Right lung (tissue), 10 donors: ENCODE data around the gene CIB2. TPM values are rescaled to one million over a fixed set of nuclear protein-coding genes. Genes with fewer than 3 reads are reported as not detected.
"Not testable (repeated sequence)": the region's sequence is repeated elsewhere in the genome, so short reads cannot be mapped to it uniquely, and the experiment has no call there.

Experiments
- DNase-seq, 2 donors: peaks; one replicate each; pipeline ENCODE4 v3.0.0-alpha.2; 2013
- long read RNA-seq, 8 donors: transcript quantifications; one replicate each; lab custom pipeline, GENCODE V29; 2026
- polyA plus RNA-seq, 5 donors: library from polyadenylated mRNA; unstranded; fragments of 120-200 nt; gene quantifications; one replicate each; pipeline versions ENCODE4 v1.2.1 to v1.2.3, GENCODE V29; 2013; ENCODE audit warnings: inconsistent platforms in 1 of 5, low replicate concordance in 1 of 5; ENCODE audit not compliant: insufficient read length in 5 of 5, insufficient read depth in 1 of 5

The CIB2 gene
- polyA plus RNA-seq: 10 to 100 TPM; 21.3 to 32.5 (median 29.1) TPM
- long read RNA-seq, donor 1, transcript CIB2-201 (6 exons, 1,598 nt): major isoform, 11 of 12 reads
- long read RNA-seq, donor 1, partial matches to known transcripts: 0 of 12 reads
- long read RNA-seq, donor 1, other reads (novel, unspliced or antisense): 0 of 12 reads
- long read RNA-seq, donor 2, transcript CIB2-201 (6 exons, 1,598 nt): major isoform, 7 of 8 reads
- long read RNA-seq, donor 2, partial matches to known transcripts: 0 of 8 reads
- long read RNA-seq, donor 2, other reads (novel, unspliced or antisense): 0 of 8 reads
- long read RNA-seq, donor 3, transcript CIB2-201 (6 exons, 1,598 nt): major isoform, 7 of 8 reads
- long read RNA-seq, donor 3, partial matches to known transcripts: 0 of 8 reads
- long read RNA-seq, donor 3, other reads (novel, unspliced or antisense): 0 of 8 reads
- long read RNA-seq, donor 4, transcript CIB2-201 (6 exons, 1,598 nt): major isoform, 6 of 6 reads
- long read RNA-seq, donor 4, partial matches to known transcripts: 0 of 6 reads
- long read RNA-seq, donor 4, other reads (novel, unspliced or antisense): 0 of 6 reads
- long read RNA-seq, donor 5, partial matches to known transcripts: 0 of 4 reads
- long read RNA-seq, donor 5, other reads (novel, unspliced or antisense): 0 of 4 reads
- long read RNA-seq, donor 6, transcript CIB2-201 (6 exons, 1,598 nt): major isoform, 19 of 24 reads
- long read RNA-seq, donor 6, partial matches to known transcripts: 5 of 24 reads
- long read RNA-seq, donor 6, other reads (novel, unspliced or antisense): 0 of 24 reads
- long read RNA-seq, donor 7, partial matches to known transcripts: 0 of 4 reads
- long read RNA-seq, donor 7, other reads (novel, unspliced or antisense): 0 of 4 reads
- long read RNA-seq, donor 8, partial matches to known transcripts: 0 of 6 reads
- long read RNA-seq, donor 8, other reads (novel, unspliced or antisense): 0 of 6 reads

DNA sequence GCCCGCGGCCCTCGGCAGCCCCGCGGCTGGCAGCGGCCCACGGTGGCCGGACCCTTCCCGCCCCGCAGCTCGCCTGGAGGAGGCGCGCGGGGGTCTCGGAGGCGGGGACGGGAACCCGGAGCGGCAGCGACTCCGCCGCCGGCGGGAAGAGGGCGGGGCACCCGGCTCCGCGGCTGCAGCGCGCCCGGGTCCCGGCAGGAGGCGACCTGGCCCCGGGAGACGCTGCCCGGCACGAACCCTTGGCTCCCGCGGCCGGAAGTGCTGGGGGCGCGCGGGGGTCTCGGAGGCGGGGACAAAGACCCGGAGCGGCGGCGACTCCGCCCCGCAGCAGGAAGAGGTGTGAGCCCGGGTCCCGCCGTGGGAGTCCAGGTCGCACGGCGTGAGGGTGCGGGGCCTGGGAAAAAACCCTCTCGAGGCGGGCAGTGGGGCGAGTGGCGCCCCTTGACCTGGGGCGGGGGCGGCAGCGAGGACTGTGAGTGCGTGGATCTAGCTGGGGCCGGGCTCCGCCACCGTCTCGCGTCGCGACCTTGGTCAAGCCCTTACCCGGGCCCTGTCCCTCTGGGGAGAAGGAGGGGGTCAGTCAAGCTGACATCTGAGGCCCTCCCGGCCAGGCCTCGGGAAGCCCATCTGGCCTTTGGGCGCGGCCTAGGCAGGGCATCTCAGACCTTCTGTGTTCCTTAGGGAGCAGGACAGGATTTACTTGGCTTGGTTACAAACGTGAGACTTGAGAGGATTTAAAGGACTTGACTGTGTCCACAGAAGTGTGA, at the start of gene CIB2:
TSS of gene CIB2 (minus strand) at position 151 of the 767 bp plus-strand sequence. CDS start 230 bp downstream, outside the sequence.
- DNase-seq: peak; percentile 86 to 87

DNA sequence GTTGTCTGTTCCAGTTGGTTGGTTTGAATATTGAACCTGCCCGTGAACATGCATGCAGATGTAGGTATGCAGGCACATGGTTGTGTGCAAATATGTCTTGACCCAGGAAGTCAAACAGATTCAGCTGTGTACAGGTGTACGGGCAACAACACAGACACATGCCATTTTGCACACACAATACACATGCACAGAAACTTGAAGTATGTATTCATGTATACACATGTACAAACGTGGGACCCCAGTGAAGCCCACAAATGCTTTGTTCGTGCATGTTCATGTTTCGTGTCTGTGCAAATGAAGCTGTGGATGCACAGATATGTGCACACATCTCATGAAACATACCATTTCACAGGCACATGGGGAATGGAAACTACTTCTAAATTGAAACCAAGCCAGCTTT, 48.7 kb upstream of the CIB2 start:
- no peak for DNase-seq

DNA sequence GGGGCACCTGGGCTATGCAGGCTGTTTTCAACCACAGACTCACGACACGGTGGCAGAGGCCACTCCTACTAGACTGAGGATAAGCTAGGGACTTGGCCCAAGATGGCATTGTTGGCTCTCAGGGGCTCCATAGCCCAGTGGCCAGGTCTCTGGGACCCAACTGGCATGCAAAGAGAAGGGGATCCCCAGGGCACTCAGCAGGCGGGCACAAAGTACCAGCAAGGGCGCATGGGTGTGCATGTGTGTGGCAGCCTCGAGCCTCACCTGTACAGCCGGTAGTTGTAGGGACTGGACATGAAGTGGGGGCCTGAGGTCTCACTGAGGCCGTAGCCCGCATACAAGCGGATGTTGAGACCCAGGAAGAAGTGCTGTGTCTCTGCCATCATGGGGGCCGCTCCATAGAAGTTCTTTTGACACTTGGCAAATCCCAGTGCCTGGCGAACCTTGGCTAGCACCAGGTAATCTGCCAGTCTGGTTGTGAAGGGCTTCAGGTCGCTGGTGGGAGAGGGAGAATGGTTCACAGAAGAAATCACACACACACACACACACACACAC, 48.1 kb upstream of the CIB2 start:
- DNase-seq: no peak

DNA sequence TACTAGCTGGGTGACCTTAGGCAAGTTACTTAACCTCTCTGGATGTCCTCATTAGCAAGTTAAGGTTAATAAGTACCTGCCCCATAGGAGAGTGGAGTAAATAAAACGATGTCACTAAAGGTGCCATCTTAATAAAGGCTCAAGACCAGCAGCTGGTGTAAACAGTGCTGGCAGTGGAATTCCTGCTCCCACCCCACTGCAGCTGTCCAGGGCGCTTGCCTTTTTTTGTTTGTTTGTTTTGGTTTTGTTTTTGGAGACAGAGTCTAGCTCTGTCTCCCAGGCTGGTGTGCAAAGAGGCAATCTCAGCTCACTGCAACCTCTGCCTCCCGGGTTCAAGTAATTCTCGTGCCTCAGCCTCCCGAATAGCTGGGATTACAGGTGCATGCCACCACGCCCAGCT, 46.8 kb upstream of the CIB2 start:
- DNase-seq: no peak

DNA sequence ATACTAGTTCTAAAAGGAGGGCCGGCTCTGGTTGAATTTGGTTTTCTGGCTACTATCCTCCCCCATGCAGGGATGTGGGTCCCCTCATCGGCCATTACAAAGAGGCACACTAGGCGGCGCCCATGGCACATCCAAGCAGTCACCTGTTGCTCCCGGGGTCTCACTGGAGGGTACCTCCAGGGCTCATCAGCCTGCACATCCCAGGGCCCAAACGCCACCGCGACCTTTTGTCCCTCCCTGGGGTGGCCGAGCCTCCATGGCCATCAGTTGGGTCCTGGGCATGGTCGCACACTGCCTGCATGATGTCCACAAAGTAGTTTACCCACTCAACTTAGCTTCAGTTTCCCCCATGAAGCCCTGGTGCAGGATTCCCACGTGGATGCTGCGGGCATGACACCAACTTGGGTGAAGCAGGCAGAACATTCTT, 46.2 kb upstream of the CIB2 start:
- no peak for DNase-seq

DNA sequence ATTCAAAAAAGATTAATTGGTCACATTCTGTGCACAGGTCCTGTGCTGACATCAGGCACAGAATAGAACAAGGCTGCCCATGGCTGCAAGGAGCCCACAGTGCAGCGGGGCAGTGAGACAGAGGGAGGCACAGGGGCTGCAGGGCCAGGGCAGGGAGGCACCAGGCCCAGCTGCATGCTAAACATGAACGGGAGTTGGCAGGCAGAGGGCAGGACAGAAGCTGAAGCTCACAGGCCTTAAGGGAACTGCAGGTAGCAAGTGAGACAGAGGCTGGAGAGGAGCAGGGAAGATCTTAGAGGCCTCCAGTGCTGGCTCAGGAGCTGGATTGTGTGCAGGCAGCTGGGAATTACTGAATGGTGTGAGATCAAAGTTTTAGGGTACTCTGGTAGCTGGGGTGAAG, 44.1 kb upstream of the CIB2 start:
- no peak for DNase-seq

DNA sequence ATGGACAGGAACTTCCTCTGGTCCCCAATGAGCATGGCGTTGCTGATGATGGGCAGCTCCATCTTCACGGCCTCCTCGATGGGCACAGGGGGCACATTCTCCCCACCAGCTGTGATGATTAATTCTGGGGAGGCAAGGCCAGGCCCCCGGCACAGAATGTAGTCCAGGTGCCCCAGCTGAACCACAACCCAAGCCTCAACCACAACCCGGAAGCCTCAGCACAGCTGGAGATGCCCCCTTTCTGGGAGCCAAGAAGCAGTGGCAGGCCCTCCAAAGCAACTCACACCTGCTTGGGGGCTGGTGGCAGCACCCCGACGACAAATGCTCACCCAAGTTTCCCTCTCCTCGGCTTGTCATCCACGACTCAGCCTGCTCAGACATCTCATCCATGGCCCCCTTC, 43.2 kb upstream of the CIB2 start:
- DNase-seq: no peak

DNA sequence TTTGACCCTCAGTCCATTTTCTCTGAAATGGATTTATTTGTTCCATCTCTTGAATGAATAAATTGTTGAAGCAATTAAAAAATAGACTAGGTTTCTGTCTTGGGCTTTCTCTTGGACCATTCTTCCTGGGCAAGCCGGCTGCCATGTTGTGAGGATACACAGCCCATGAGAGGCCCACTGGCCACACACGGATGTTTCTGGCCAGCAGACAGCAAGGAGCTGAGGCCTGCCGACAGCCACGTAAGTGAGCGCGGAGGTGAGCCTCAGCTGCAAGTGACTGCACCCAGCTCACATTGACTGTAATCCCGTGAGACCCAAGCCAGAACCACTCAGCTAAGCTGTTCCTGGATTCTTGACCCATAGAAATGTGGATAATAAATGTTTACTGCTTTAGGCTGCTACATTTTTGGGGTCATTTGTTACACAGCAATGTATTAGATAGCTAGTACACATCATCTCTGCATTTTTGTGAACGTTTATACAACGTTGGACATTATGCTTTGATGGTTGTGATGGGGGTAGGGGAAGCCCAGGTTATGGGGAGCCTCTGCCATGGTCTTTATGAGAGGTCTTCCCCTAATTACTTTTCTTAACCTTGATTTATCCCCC, 40.7 kb upstream of the CIB2 start:
- DNase-seq: no peak

DNA sequence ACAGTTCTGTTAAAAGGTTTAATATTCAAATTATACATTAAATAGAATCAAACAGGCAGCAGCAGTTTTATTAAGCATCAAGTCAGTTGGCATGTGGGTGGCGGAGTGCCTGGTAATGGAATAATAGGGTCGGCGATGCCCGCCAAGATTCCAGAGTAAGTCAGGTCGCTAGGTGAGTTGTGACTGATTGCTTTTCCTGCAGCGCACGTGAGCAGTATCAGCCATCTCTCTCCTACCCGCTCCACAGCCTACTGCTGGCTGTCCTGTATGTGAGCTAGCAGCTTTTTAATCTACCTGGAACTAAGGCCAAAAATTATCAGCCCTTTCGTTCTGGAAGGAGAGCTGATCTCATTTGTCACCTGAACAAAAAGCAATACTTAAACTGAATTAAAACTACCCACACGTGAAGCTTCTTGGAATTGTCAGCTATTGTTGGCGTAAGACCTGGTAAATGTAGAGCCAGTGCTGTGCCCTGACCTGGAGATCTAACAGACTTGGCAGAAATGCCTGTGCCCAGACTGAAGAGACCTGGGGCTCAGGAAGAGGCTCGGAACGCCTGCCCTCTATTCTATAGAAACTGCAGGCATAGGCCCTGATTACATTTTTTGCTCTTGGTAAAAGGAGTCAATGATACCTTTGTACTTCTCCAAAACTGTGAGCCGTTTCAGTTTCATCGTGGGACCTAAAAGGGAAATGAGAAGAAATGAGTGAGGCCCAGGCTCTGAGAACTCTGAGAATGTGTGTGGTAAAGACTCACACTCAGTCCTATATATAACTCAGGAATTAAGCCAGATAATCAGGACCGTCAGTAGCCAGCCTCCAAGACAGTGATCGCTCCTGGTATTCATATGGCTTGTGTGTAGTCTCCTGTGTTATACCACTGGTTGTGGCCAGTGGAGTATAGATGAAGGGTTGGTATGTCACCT, 39.9 kb upstream of the CIB2 start:
- no peak for DNase-seq

DNA sequence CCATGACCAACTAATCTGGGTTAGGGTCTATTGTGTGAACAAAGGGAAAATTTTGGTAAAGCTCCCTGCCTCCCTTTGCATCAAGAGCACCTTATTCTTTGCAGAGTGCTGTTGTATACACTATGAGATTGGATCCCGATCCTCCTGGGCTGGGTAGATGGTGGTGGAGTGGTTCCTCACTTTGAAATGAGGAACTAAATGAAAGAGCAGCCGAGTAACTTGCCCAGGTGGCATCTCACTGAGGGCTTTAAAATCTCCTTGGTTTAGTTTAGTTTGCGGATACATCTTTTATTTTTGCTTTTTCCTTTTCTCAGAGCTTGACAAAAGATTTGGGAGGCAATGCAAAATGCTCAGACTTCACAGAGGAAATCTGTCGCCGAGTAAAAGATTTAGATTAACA, 37.4 kb upstream of the CIB2 start:
- DNase-seq: no peak

DNA sequence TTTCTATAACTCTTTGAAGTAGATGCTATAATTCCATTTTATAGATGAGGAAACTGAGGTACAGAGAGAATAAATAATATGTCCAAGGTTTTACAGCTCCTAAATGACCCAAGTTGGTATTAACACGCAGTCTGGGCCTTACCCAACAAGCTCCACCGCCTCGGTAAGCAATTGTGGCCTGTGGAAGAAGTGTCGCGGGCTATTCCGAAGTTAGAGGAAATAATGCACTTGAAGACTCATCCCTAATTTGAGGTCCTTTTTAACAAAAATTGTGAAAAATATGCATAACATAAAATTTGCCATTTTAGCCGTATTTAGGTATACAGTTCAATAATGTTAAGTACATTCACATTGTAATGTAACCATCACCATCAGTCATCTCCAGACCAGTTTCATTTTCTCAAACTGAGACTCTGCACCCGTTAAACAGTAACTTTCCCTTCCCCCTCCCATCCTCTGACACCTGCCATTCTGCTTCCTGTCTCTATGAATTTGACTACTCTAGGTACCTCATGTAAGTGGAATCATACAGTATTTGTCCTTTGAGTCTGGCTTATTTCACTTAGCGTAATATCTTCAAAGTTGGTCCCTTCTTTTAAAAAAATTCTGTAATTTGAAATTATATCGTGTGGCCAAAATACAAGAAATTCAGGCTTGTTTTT, 36.1 kb upstream of the CIB2 start:
- no peak for DNase-seq

DNA sequence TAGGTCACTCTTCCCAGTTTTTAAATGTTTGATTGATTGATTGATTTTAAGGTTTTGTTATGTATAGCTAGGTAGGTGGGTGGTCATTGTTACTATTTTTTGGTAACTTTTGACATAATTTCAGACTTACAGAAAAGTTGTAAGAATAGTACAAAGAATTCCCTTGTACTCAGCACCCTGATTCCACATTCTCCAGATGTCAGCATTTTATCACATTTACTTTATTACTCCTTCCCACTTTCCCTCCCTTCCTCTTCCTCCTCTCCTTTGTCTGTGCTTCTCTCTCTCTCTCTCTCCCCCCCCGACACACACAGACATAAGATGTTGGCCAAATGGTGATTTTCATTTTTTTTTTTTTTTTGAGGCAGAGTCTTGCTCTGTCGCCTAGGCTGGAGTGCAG, 32.8 kb upstream of the CIB2 start:
- no peak for DNase-seq

DNA sequence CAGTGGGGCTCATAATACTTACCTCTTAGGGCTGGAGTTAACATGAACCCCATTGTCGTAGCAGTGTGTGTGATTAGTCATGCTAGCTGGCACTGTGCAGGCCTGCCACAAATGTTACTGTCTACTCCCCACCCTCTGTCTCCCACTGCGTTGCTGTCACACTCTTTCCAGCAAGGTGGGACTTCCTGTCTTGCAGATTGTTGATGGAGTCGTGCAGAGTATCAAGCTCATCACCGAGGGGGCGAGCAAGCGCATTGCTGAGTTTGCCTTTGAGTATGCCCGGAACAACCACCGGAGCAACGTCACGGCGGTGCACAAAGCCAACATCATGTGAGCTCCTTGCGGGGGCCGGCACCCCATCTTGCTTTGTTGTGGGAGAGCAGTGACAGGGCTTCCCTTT, 30.8 kb upstream of the CIB2 start:
- DNase-seq: no peak

DNA sequence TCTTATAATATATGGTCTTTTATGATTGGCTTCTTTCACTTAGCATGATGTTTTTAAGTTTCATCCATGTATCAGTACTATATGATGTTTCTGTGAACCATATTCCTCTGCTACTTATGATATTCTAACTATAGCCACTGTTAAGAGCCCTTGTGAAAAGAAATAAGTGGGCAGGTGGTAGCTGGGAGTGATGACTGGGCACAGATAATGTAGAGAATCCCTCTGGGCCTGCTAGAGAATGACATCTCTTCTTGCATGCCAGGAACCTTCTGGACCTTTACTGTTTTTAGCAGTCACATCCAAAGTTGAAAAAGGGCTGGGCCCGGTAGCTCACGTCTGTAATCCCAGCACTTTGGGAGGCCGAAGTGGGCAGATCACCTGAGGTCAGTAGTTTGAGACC, 28.1 kb upstream of the CIB2 start:
- no peak for DNase-seq

DNA sequence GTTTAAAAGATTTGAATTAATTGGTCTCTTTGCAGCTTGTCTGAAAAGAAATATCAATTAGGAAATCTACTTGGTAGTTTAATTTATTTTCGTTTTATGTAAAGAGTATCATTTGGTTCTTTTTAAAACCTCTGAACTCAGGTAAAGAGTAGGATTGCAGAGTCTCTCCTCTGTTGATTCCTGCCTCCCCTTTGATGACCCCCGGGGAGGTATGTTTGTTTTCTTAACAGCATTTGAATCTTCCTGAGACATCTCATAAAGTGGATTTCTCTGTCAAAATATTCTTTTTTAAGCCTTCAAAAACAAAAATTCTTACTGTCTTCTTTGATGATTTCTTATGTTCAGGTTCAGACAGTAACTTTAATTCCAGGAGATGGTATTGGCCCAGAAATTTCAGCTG, 26.0 kb upstream of the CIB2 start:
- no peak for DNase-seq

DNA sequence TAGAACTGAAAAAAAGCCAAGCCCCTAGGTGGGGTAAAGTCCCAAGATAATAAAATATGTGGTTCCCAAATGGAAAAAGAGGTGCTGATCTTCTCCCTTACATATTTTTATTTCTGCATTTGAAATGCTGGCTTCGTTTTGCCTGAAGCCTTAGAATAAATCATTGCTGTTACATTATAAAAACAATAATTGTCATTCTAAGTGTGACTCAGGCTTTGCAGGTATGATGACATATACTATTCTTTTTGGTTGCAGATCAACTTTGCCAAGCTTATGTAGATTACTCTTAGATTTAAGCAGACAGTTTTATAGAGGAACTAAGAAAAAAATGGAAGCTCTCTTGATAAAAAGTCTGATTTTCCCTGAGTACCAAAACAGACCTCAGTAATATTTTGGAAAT, 25.4 kb upstream of the CIB2 start:
- no peak for DNase-seq

DNA sequence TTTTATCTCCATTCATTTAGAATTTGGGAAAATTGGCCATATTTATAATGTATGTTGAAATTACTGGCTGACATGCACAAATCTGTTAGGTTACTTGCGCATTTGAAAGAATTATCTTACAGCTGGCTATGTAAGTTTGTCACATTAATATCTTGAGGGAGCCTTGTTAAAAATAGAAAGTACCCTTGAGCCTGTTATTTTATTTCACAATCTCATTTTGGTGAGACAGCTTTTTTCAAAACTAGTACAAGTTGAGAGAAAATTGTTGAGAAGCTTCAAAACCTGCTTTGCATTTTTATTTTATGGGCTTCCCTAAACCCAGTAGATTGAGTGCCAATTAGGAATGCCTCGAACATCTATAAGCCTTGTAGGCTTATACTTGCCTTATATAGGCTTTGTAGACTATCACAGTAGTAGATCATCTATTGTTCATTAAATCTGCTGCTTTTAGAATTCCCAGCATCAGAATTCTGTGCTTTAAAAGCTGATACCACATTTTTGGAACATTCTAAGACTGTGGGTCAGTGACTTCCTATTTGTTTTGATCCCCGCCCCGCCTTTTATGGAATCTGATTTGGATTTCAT, 24.2 kb upstream of the CIB2 start:
- peak in 1 of 2 donors; percentile 42 for DNase-seq

DNA sequence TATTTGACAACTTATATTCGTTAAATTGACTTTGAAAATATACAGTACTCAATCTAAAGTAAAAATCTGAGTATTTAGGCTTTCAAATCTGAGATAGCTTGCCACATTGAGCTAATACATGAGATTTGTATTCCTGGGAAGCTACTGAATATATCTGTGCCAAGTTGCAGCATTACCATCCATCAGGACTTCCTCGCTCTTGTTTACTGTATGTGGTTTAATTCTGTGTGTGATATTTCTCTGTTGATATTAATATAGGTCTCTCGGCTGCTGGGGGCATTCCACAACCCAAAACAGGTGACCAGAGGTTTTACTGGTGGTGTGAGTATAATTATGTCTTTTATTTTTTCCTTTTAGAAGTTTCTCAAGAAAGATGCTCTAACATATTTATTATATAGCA, 23.7 kb upstream of the CIB2 start:
- DNase-seq: no peak

DNA sequence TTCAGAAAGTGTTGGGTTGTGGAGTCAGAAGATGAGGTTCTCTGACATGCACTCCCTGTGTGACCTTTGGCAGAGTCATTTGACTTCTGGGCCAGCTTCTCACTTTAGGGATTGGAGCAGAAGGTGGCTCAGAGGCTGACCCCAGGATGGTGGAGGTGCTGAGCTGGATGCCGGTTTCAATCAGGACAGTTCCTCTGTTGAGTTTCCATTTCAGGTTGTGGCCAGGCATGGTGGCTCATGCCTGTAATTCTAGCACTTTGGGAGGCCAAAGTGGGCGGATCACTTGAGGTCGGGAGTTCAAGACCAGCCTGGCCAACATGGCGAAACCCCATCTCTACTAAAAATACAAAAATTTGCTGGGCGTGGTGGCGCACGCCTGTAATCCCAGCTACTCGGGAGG, 19.8 kb upstream of the CIB2 start:
- DNase-seq: not testable (repeated sequence)
